NCI-H510A (cell line): ENCODE measurements around the gene SPOCK2.

ENCODE experiments used
- DNase-seq: peaks from one replicate; lab custom pipeline; 2025; lab: John Stamatoyannopoulos, UW

The SPOCK2 gene

DNA sequence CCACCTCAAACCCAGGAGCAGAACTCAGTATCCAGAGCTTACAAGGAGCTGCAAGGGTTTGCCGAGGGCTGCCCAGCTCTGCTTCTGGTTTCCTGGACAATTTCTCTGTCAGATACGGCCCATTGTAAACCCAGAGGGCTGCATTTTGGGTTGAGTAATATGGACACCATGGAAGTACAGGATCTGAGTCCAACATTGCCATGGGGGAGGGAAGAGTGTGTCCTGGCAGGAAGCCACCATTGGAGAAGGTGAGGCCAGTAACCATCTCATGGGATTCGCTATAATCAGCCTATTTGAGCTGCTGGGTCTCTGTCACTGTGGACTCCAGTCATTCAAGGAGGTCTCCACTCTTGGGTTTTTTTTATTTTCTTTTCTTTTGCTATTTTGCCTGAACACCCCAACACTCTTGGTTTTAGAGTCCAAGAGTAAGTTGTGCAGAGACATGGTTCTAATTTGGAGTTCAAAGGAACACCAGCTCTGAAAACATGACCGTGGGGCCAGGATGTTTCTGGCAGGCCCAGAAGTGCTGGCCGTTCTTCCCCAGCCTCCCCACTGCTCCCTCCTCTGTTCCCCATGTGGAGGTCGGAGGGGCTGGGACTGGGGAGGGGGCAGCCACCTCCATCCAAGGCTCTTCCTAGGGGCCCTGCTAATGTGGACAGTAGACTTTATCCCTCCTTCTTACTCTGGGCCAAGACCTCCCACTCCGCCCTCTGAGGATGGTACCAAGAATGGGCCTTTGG is 77.9 kb downstream of the SPOCK2 start:
- no peak for DNase-seq

DNA sequence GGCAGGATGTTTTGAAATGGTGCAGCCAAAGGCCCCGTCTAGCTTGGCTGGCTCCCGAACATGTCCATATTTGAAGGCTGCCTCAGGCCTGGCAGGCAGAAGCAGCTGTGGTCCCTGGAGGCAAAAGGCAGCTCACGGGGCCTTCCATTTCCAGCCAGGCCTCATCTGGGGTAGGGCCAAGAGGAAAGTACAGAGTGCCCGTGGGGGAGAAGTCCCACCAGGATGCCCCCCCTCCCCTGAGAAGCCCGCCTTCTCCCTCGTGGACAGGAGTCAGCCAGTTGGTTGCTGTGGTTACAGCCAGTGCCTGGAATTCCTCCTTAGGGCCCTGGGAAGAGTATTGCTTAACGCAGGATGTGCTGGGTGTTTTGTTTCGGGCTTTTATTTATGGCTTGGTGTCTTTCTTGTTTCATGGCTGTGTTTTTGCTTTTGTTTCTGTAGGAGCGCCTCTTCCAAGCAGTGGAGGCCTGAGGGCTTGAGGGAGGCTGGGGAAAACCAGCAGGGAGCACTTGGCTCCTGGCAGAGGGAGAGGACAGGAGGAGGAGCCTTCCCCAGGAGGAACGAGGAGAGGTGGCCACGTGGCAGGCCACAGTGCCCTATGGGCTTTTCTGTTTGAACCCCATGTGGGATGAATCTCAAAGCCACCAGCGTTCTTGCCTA is 78.8 kb downstream of the SPOCK2 start:
- DNase-seq: no peak

DNA sequence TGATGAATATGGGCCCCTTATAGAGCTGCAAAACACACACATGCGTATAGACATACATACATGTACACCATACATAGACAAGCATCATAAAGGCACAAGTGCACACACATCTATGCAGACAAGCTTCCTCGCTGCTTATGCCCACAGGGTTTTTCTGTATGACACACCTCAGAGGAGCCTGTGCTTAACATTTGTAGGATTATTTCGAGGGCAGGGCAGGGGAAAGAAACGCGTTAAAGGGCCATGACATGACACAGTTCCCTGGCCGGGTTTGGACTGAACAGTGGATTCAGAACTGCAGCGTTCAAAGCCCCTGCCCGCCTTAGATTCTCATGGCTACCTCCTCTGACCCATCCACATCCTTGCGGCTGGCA is 79.3 kb downstream of the SPOCK2 start:
- no peak for DNase-seq
